ENCODE results near the gene PRKN.

- TF ChIP-seq EZH2 (IDR thresholded peaks at IDR 0.05; ENCODE audit: borderline replicate concordance, low read depth, low read length, severe bottlenecking): no peak
- TF ChIP-seq CTCF (IDR thresholded peaks at IDR 0.05; ENCODE audit: borderline replicate concordance, extremely low read depth, low read length, poor library complexity, severe bottlenecking): no peak
Observed at GRCh38 chr6:162165479-162165878, 562.1 kb downstream of the PRKN start.

Measured in DND-41 (cell line).